ENCODE measurements around the gene HINFP.

DNA sequence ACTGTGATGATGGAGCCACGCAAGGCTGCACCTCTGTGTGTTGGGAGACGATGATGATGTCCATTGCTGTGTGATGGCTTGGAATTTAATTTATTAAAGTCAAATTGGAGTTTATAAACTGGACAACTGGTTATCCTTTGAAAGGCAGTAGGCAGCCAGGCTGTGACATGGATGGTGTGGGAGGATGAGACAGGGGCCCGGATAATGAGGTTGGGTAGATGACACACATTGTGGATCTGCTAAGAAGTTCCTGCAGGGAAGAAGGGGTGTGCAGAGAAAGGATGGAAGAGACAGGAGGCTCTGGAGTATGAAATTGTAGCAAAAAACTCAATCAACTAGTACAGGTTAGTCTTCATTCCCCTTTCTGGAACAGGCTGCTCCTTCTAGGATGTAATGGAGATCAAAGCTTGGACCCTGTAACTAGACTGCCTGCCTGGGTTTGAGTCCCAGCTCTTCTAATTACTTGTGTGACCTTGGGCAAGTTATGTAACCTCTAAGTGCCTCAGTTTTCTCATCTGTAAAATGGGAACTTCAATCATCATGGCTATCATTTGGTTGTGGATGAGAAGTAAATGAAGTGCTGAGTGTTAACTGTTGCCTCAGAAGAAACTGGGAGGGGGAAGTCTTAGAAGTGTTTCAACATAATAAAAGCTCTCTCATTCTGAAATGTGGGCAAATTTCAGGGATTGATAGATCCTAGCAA, 4.2 kb upstream of the HINFP start:
- no peak for TF ChIP-seq JUND (IDR thresholded peaks at IDR 0.05; ENCODE audit: low read length)
- TF ChIP-seq, protein P1, sequence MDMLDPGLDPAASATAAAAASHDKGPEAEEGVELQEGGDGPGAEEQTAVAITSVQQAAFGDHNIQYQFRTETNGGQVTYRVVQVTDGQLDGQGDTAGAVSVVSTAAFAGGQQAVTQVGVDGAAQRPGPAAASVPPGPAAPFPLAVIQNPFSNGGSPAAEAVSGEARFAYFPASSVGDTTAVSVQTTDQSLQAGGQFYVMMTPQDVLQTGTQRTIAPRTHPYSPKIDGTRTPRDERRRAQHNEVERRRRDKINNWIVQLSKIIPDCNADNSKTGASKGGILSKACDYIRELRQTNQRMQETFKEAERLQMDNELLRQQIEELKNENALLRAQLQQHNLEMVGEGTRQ (IDR thresholded peaks at IDR 0.05; ENCODE audit: low read length), result no peak

All from H1 (cell line).